Kidney glomerular epithelial cell (primary cell): ENCODE data around the gene CBX7.
"Not testable (repeated sequence)": the region's sequence is repeated elsewhere in the genome, so short reads cannot be mapped to it uniquely, and the experiment has no call there.

Source experiments
- DNase-seq: peaks from one replicate; lab custom pipeline; 2025; lab: John Stamatoyannopoulos, UW

The CBX7 gene

GRCh38 chr22:39174498-39175352, 22.2 kb upstream of the CBX7 start:
- peak; percentile 63 for DNase-seq

GRCh38 chr22:39173787-39174497, 21.5 kb upstream of the CBX7 start:
- peak; percentile 50 for DNase-seq

DNA sequence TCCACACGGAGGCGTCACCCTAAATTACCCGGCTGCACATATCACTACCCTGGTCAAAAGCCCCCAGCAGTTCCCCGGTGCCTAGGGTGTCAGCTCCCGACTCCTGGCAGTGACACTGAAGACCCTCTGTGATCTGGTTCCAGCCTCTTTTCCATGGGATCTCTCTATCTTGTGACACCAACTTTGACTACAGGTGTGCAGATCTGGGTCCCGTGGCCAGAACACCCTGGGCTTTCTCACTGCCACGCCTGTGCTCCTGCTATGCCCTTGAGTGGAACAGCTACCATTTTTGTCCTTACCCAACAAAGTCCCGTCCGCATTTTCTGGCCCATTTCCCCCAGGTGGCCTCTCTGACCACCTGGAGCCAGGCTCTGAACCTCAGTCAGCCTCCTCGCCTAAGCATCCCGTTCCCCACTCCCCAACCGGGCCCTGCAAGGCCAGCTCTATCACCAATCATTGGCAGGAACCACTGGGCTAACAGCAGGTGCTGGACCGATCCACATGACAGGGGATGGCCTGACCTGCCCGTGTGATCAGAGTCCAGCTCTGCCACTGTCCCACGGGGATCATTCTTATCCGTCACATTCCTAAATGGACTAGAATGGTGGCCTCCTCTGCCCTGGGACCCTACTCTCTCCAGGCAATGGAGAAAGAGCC, 20.7 kb upstream of the CBX7 start:
- DNase-seq, result no peak

DNA sequence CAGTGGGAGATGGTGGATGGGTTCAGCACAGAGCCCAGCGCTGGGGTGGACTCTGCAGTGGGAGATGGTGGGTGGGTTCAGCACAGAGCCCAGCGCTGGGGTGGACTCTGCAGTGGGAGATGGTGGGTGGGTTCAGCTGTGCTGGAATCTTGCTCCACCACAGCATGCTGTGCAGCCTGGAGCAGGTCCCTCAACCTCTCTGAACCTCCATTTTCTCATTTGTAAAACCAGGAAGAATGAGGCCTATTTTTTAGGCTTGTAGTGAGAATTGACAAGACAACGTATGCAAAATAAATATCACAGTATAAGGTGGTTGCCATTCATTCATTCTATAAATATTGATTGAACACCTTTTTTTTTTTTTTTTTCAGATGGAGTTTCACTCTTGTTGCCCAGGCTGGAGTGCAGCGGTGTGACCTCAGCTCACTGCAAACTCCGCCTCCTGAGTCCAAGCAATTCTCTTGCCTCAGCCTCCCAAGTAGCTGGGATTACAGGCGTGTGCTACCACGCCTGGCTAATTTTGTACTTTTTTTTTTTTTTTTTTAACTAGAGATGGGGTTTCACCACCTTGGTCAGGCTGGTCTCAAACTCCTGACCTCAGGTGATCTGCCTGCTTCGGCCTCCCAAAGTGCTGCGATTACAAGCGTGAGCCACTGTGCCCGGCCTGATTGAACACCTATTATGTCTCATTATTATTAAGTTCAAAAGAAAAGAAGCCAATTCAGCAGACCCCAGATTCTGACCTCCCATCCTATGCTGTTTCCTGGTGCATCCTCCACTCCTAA, 20.0 kb upstream of the CBX7 start:
- not testable (repeated sequence) for DNase-seq

DNA sequence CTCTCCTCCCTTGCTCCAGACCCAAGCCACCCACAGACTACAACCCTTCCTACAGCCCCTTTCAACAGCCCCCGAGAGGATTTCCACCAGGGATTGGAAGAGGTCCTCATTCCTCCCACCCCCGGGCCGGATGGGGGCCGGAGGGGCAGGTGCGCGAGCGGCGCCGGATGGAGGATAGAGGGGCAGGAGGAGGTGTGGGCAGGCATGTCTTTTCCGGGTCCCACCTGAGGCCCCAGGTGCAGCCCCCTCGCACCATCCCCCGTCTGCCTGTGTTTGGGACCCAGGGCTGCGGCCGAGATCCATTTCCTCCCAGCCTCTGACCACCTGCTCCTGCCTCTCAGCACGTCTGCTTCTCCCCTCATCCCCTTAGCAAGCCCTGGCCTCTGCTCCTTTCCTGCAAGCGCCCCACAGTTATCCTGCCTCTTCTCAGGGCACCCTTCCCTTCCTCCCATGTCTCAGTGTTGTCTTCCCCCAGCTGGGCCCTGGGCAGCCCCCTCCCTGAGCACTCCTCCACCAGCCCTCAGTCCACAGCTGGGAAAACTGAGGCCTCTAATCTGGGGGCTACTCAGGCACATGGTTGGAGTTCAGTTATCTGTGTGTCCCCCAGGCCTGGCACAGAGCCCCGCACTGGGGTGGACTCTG, 19.3 kb upstream of the CBX7 start:
- no peak for DNase-seq

DNA sequence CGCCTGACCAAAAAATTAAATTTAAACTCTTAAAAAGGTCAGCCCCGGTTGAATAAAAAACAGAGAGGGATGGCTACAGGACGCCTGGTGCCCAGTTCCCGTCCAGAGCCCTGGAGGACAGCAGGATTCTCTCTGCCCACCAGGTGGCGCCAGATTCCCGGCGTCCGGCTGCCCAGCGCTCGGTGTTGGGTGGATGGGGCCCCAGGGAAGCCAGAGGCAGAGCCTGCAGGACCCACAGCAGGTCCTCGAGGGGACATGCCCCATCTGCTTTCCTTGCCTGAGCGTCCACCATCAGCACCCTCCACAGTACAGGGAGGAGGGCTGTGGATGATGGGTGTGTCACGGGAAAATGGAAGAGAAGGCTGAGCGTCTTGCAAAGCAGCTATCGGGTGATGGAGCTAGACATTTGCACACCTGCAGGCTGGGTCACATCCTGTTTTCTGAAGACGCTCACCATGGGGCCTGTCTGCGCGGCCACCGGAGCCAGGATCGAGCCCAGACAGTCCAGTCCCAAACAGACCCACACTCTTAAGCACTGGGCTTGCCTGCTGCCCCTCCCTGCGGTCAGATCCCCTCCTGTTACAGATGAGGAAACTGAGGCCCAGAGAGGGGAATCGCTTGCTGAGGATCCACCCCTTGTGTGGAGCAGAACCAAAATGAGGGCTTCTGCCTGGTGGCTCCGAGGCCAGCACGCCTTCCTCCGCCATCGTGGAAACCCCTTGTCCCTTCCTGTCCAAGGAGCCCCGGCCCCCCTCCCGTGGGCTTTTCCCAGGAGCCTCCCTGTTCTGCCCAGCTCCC, 18.5 kb upstream of the CBX7 start:
- peak; percentile 60 for DNase-seq

DNA sequence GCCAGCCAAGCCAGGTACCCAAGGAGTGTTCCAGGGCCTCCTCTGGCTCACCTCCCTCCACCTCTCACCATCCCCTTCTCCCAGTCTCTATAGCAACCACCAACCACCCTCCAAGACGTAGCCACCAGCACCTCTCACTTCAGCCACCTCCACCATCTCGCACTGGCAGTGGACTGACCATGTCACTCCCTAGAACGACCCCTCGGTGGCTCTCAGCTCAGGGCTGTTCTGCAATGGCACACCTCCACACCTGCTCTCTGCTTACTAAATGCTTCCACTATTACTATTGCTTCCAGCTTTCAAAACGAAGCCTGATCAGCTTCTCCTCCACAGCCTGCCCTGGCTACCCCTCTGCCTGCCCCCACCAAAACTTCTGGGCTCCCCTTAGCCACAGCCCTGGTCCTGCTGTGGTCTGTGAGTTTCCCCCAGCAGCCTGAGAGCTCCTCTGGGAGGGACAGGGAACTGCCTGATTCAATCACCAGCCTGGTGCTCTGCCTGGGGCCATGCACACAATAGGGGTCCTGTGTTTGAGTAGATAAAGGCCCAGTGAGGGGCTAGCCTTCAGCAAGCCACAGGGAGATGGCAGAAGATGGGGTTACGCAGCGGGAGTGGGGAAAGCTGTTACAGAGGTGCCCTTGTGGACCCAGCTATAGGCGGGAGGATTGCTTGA, 17.5 kb upstream of the CBX7 start:
- no peak for DNase-seq

GRCh38 chr22:39166547-39166946, 14.1 kb upstream of the CBX7 start:
- DNase-seq, result no peak

DNA sequence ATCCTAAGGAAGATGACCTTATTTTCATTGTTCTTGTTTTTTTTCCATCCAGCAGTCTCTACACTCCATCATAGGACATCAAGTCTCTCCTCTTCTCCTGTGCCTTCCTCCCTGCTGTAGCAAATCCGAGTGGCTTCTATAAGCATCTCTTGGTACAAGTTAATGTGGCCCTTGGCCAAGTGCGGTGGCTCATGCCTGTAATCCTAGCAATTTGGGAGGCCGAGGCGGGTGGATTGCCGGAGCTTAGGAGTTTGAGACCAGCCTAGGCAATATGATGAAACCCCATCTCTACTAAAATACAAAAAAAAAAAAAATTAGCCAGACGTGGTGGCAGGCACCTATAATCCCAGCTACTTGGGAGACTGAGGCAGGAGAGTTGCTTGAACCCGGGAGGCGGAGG, 3.6 kb upstream of the CBX7 start:
- DNase-seq, result not testable (repeated sequence)

- DNase-seq, result no peak
Observed at GRCh38 chr22:39155421-39155820, 2.9 kb upstream of the CBX7 start.

DNA sequence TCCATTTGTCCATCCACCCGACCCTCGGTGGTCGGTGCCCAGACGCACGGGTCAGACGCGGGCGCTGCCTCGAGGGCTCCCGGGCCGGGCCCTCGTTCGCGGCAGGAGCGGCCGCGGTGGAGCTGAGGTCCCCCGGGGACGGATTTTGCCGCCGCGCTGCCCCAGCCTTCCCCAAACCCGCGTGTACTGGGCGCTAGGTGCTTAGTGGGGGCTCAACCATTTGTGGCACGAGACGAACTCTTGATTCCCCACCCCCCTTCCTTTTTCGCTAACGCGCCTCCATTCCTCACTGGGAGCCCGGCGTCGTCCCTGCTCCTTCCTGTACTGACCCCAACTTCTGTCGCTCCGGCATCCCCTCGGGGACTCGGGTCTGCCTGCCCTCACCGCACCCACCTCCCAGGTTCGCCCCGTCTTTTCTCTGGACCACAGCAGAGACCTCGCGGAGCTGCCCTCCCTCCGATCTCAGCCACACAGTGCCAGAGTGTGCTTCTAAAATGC, 789 bp upstream of the CBX7 start:
- no peak for DNase-seq

DNA sequence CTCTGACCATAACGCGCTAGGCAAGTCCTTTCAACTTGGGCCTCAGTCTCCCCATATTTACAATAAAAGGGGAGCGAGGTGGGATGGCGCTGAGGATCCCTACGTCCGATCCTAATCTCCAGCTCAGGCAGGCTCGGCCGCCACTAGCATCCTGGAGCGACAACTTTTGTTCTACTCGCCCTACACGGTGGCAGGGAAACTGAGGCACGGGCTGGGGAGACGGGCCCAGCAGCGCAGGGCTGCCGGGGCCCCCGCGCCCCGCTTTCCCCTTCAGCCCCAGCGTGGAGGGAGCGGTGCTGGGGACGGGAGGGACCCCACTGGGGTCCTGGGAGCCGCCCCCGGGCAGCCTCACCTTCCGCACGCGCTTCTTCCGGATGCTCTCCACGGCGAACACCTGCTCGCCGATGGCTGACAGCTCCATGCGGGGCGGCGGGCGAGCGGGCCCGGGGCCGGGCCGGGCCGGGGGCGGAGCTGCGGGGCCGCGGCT, 413 bp downstream of the CBX7 start:
- DNase-seq, result no peak

GRCh38 chr22:39151329-39151975, 1.0 kb downstream of the CBX7 start:
- DNase-seq, result no peak

DNA sequence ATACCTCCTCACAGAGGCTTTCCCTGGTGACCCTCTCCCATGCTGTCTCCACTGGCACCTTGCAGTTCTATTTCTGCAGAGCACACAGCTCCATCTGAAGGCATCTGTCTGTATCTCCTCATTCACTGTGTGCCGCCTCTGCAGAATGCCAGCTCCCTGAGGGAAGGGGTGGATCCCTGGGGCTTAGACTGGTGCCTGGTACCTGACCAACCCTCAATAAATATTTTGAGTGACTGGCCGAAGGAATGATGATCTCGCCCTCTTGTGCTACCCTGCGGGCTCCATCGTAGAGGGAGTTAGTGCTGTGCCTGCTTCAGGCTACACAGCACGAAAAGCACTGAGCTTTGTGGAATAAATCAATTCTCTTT, 1.6 kb downstream of the CBX7 start:
- no peak for DNase-seq

DNA sequence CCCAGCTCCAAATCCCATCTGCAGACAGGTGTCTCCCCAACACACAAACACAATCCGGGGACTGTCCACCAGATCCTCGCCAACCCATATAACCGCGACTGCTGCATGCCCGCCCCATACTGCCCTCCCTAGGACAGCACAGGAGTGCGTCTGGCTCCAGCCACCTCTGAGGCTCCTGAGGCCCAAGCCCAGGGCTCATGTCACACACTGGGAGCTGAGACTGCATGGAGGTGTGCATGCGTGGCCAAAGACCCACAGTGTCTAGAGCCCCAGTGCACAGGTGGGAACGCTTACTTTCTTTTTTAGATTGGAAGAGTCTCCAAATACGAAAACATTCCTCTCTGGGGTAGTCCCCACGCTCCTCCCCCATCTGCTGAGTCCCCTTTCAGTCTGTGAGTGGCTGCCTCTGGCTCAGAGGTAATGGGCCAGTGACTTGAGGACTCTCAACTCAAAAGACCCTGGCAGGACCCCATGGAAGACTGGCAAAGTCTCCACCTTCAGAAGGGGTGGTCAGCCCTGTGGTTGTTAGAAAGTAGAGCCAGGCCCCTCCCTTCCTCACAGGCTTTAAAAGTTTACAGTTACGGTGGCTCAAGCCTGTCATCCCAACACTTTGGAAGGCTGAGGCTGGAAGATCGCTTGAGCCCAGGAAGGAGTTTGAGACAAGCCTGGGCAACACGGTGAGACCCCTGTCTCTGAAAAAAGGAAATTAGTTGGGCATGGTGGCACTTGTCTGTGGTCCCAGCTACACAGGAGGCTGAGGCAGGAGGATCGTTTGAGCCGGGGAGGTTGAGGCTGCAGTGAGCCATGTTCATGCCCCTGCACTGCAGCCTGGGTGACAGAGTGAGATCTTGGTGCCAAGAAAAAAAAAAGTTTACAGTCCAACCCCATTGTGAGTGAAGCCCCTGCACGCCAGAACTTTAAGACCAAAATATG, 2.3 kb downstream of the CBX7 start:
- no peak for DNase-seq

GRCh38 chr22:39148727-39149535, 3.5 kb downstream of the CBX7 start:
- DNase-seq, result no peak

DNA sequence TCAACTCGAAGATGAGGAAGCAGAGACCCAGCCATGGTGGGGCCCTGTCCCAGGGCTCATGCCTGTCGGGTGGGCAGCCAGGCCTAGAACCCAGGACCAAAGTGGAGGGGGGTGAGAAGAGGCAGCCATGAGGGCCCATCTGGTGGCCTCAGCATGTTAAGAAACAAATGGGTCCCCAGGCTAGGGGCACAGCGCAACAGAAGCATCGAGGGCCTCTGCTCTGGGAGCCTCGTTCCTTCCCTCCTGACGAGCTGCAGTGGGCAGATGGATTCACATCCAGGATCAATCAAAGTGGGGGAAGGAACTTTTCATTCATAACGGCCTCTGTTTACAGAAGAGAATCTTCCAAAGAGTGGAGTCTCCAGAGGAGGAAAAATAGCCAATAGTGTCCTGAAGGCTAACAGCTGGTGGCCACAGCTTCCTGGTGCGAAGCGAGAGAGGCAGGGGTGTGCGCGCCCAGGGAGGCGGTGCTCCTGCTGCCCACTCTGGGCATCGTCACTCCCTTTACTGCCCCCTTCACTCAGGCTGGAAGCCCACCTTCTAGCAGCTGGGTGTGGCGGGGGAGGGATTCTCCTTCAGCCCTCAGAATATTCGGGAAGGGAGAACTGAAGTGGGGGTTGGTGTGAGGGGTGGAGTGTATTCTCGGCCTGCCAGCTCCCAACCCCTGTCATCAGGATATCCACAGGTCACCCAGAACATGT, 4.3 kb downstream of the CBX7 start:
- no peak for DNase-seq
